Endothelial cell of hepatic sinusoid (primary cell): Measurements from ENCODE around the gene TMPRSS4.

ENCODE experiments used
- in situ Hi-C: cut with HindIII; loops from 2 replicates; pipeline ENCODE4 v1.10.0; 2017; ENCODE audit warnings: low sequenced_read_pairs

Gene TMPRSS4

GRCh38 chr11:118132385-118133151 is 55.7 kb downstream of the TMPRSS4 start:
- in situ Hi-C loops, result no loop called here

GRCh38 chr11:118133816-118134215 is 56.9 kb downstream of the TMPRSS4 start:
- in situ Hi-C loops, result no loop called here

DNA sequence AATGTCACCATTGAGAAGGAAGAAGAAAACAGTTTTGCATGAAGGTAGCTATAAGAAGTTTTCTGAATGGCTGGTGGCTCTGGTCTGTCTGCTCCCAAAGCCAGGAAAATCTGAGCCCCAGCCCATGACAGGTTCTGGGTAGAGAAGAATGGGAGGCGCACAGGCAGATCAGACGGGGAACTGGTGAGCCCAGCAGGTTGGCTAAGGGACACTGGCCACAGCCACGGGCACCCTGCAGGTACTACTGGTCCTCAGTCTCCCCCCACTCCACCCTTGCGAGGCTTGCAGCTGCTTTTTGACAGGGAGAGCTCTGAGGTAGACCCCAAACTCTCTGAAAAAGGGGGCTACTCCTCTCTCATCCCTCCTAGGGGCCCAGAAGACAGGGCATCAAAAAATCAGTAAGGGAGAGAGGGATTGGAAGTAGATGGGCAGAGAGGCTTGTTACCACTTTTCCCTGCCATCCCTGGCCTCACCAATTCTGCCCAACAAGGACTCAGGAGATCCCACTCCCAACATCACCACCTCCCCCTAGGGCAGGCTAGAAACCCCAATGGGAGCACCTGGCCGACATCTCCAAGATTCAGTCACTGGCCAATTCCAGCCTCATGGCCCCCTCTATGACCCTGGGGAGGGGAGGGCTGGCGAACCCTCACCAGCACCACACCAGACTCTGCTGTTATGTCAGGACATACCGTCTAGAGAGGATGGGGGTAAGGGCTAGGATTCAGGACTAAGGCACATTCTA is 58.3 kb downstream of the TMPRSS4 start:
- in situ Hi-C loops, result loop anchor here (5.0 kb wide), 1 partner anchor 37 kb away; no protein-coding TSS in a partner anchor

- in situ Hi-C loops, result loop anchor here (5.0 kb wide), 1 partner anchor 37 kb away; no protein-coding TSS in a partner anchor
These were observed 58.9 kb downstream of the TMPRSS4 start for GRCh38 chr11:118135796-118136165.

DNA sequence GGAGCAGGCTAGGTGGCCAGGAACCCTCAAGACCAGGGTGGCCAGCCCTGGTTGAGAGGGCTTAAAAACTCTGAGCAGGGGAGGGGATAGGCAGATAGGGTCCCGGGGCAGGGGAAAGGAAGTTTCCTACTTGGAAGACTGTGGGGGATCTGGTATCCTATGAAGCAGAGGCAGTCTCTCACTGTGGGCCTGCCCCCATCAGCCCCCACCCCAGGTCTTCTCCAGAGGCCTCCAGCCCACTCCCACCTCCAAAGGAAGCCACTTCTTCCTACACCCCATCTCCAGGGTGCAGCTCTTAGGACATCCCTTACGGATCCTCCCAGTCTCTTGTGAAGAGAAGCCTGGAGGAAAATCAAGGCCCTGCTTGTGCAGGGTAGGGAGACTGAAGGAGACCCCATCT is 59.5 kb downstream of the TMPRSS4 start:
- in situ Hi-C loops, result loop anchor here (5.0 kb wide), 1 partner anchor 36 kb away; no protein-coding TSS in a partner anchor

DNA sequence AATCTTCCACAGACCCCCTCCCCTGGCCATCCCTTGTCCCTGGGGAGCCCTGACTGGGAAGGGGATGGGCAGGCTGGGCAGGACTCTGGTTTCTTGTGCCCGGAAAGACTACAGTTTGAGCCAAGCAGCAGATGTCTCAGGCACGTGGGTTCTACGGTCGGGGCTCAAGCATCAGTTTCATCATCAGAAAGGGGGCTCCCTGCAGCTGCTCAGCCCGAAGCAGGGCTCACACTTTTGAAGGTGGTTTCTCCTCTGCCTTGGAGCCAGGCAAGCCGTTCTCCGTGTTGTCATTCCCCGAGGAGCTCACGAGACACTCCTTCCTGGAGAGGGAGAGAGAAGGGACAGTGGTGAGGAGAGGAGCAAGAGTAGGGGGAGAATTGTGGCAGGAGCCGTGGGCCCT is 59.9 kb downstream of the TMPRSS4 start:
- in situ Hi-C loops, result loop anchor here (5.0 kb wide), 1 partner anchor 36 kb away; no protein-coding TSS in a partner anchor

- in situ Hi-C loops, result loop anchor here (5.0 kb wide), 1 partner anchor 33 kb away; no protein-coding TSS in a partner anchor
These were observed 62.1 kb downstream of the TMPRSS4 start for GRCh38 chr11:118138839-118139420.

- in situ Hi-C loops, result loop anchor here (5.0 kb wide), 1 partner anchor 33 kb away; no protein-coding TSS in a partner anchor
These were observed 62.7 kb downstream of the TMPRSS4 start for GRCh38 chr11:118139578-118139977.

DNA sequence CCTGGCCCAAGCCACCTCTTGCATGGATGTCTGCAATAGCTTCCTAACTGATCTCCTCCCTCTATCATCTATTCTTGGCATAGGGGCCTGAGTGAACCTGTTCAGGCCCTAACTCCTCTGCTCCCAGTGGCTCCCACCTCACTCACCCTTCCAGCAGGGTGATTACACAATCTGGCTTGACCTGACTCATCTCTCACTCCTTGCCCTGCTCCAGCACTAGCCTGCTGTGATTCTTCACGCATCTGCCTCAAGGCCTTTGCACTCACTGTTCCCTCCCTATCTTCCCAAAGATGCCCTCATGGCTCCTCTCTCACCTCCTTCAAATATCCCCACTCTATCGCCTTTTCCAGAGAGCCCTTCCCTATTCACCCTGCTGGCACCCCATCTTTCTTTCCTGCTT is 65.2 kb downstream of the TMPRSS4 start:
- in situ Hi-C loops, result no loop called here

- in situ Hi-C loops, result no loop called here
These were observed 65.9 kb downstream of the TMPRSS4 start for GRCh38 chr11:118142809-118143208.

- in situ Hi-C loops, result no loop called here
These were observed 66.8 kb downstream of the TMPRSS4 start for GRCh38 chr11:118143661-118144185.

GRCh38 chr11:118144301-118145268 is 67.7 kb downstream of the TMPRSS4 start:
- in situ Hi-C loops, result no loop called here

- in situ Hi-C loops, result no loop called here
These were observed 68.7 kb downstream of the TMPRSS4 start for GRCh38 chr11:118145285-118146227.

- in situ Hi-C loops, result no loop called here
These were observed 69.7 kb downstream of the TMPRSS4 start for GRCh38 chr11:118146554-118146953.

DNA sequence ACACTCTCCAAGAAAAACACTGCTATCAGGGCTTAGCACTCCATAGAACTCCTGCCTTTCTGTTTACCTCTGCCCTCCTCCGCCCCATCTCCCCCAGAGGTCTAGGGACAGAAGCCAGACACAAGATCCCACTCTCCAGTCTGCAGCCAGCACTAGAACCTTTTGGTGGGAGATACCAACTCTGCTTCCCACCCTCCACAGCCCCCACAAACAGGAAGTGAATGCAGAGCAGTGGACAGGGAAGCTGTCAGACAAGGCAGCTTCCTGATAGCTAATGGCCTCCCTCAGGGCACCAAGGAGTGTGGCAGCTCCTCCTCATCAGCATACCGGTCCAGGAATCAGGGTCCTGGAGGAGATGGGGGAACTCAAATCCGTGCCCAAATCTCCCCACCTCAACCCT is 70.6 kb downstream of the TMPRSS4 start:
- in situ Hi-C loops, result no loop called here

DNA sequence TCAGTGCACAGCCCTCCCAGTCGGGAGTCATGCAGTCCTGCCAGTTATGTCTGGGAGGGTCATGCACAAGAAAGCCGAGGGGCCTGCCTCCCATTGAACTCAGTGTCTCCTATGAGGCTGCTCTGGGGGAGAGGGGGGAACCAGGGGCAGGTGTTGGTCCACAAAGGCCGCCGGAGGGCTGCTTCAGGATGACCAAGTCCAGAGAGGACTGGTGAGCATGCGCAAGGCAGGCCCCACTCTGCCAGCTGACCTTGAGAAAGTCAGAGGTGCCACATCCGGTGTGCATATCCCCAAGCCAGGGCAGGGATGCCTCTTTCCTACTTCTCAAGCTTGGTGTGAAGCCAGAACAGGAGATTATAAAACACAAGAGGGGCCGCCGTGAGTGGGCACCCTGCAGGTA is 71.4 kb downstream of the TMPRSS4 start:
- in situ Hi-C loops, result no loop called here

GRCh38 chr11:118148856-118149255 is 72.0 kb downstream of the TMPRSS4 start:
- in situ Hi-C loops, result no loop called here

GRCh38 chr11:118149493-118149892 is 72.6 kb downstream of the TMPRSS4 start:
- in situ Hi-C loops, result no loop called here

DNA sequence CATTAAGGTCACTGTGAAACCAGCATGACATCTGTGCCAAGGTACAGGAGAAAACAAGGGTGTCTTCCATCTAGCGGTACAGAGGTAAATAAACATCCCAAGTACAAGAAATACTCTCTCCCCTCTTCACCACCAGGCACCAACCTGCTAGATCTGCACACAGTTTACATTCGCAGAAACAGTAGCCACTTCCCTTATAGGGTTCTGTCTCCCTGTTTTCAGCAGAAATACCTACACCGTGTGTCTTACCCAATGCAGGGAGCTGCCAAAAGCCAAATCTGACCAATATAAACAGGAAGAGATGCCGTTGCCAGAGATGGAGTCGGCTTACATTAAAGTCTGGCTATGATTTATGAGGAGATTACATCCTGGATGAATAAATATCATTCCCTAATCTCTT is 74.6 kb downstream of the TMPRSS4 start:
- in situ Hi-C loops, result no loop called here
